Breast epithelium (tissue), 3 donors: Measurements from ENCODE around the gene SERPINA5.

Experiments
- POLR2A ChIP-seq: fragments of 450-650 bp; IDR thresholded peaks from one replicate; pipeline ENCODE4 v1.6.1; 2016; ENCODE audit warnings: antibody characterized with exemption, mild to moderate bottlenecking, moderate library complexity
- POLR2AphosphoS5 ChIP-seq, 3 donors: sonication (generic); formaldehyde crosslinking; IDR thresholded peaks; one replicate each; pipeline ENCODE4 v1.6.1; 2017; ENCODE audit warnings: antibody characterized with exemption in 3 of 3
- TF ChIP-seq, protein P1 (sequence below), 3 donors: fragments of 450-650 bp; IDR thresholded peaks; one replicate each; pipeline ENCODE4 v1.5.1; 2016 to 2017; ENCODE audit warnings: antibody characterized with exemption in 3 of 3, mild to moderate bottlenecking in 3 of 3, moderate library complexity in 3 of 3

DNA sequence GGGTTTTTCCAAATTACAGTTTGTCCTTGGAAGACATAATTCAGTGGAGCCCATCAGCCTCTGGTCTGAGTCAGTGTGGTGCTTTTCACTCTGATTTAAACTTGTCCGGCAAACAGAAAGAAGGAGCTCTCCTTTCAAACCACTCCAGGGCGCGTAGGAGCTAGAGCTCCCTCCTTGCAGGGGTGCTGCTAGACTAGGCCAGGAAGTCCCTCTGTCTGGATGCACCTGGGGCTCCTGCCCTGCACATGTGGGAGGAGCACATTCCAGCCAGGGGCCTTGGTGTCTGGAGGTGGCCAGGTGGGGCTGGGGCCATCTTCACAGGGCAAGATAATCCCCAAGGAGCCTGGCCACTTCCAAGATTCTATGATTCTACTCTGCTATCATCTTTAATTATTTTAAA, 34.0 kb downstream of the SERPINA5 start:
- TF ChIP-seq, protein P1, sequence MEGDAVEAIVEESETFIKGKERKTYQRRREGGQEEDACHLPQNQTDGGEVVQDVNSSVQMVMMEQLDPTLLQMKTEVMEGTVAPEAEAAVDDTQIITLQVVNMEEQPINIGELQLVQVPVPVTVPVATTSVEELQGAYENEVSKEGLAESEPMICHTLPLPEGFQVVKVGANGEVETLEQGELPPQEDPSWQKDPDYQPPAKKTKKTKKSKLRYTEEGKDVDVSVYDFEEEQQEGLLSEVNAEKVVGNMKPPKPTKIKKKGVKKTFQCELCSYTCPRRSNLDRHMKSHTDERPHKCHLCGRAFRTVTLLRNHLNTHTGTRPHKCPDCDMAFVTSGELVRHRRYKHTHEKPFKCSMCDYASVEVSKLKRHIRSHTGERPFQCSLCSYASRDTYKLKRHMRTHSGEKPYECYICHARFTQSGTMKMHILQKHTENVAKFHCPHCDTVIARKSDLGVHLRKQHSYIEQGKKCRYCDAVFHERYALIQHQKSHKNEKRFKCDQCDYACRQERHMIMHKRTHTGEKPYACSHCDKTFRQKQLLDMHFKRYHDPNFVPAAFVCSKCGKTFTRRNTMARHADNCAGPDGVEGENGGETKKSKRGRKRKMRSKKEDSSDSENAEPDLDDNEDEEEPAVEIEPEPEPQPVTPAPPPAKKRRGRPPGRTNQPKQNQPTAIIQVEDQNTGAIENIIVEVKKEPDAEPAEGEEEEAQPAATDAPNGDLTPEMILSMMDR (IDR thresholded peaks at IDR 0.05) = no peak
- TF ChIP-seq POLR2A = no peak
- no peak for TF ChIP-seq POLR2AphosphoS5 (IDR thresholded peaks at IDR 0.05)
